Measurements from ENCODE around the gene DDAH1. TPM values are rescaled to one million over a fixed set of nuclear protein-coding genes. Genes with fewer than 3 reads are reported as not detected.

DDAH1 gene
- total RNA-seq, 4 donors from 2014 or later: 11.2 to 16.7 (median 15.8) TPM

GRCh38 chr1:85447006-85447943, 17.7 kb downstream of the DDAH1 start:
- ATAC-seq (ENCODE audit: low FRiP score) (no peak), DNase-seq (ENCODE audit: low spot score) (no peak)
- TF ChIP-seq, protein P1, sequence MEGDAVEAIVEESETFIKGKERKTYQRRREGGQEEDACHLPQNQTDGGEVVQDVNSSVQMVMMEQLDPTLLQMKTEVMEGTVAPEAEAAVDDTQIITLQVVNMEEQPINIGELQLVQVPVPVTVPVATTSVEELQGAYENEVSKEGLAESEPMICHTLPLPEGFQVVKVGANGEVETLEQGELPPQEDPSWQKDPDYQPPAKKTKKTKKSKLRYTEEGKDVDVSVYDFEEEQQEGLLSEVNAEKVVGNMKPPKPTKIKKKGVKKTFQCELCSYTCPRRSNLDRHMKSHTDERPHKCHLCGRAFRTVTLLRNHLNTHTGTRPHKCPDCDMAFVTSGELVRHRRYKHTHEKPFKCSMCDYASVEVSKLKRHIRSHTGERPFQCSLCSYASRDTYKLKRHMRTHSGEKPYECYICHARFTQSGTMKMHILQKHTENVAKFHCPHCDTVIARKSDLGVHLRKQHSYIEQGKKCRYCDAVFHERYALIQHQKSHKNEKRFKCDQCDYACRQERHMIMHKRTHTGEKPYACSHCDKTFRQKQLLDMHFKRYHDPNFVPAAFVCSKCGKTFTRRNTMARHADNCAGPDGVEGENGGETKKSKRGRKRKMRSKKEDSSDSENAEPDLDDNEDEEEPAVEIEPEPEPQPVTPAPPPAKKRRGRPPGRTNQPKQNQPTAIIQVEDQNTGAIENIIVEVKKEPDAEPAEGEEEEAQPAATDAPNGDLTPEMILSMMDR (IDR thresholded peaks at IDR 0.05): no peak

DNA sequence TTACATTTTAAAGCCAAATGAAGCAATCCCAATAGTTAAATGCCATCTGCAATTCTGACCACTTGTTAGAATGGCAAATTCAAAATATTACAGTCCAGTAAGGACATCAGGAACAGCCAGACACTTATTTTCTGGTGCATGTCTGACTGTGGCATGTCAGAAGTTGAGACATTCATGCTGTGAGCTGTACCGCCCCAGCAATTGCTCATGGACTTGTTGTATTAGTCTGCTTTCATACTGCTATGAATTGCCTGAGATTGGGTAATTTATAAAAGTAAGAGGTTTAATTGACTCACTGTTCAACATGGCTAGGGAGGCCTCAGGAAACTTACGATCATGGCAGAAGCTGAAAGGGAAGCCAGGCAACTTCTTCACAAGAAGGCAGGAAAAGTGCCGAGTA, 19.1 kb downstream of the DDAH1 start:
- no peak for ATAC-seq (ENCODE audit: low FRiP score)
- TF ChIP-seq, protein P1 (IDR thresholded peaks at IDR 0.05): no peak
- no peak for DNase-seq (ENCODE audit: low spot score)

DNA sequence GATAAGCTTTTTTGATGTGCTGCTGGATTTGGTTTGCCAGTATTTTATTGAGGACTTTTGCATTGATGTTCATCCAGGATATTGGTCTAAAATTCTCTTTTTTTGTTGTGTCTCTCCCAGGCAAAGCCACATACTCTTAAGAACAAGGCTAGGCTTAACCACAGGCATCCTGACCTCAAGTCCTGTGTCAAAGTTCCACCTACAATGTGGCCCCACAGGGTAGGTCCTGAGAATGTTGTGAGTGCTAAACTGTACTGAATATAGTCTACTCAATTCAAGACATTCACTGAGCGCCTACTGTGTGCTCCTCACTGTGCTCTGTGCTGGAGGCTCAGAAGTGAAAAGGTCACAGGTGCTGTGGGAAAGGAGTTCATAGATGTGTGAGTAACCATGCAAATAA, 20.6 kb downstream of the DDAH1 start:
- ATAC-seq (ENCODE audit: low FRiP score): no peak
- TF ChIP-seq, protein P1 (IDR thresholded peaks at IDR 0.05): no peak
- DNase-seq (ENCODE audit: low spot score): no peak

DNA sequence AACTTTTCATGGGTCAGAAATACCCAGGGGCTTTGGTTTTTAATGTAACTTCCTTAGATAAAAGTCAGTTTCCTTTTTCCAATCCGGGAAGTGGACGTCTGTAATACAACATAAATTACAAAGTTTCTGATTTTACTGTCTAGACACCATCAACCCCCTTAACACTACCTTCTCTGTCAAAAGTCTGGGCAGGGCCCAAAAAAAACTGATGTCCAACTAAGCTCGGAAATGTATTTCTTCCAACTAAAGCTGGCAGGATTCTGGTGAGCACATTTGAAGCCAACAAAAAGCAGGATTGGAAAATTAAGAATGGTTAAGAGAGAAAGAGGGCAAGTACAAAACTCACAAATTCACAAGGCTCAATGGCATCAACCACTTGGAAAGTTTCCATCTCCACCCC, 24.3 kb downstream of the DDAH1 start:
- TF ChIP-seq, protein P1 (IDR thresholded peaks at IDR 0.05): no peak
- DNase-seq (ENCODE audit: low spot score): no peak
- no peak for ATAC-seq (ENCODE audit: low FRiP score)

DNA sequence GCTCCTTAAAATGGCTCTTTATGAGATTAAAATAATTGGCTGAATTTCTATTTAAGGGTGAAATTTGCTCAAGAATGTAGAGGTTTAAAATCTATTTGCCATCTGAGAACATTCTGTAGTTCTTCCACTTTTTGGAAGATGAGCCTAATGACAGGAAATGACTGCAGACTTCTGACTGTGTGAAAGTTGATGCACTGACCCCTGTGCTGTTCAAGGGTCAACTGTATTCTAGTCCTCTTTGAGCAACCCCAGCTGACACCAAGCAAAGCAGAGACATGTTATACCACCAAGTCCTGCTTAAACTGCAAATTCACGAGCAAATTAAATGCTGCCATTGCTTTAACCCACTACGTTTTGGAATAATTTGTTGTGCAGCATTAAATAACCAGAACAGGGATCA, 26.6 kb downstream of the DDAH1 start:
- TF ChIP-seq, protein P1 (IDR thresholded peaks at IDR 0.05): no peak
- no peak for ATAC-seq (ENCODE audit: low FRiP score)
- no peak for DNase-seq (ENCODE audit: low spot score)

- no peak for ATAC-seq (ENCODE audit: low FRiP score)
- no peak for DNase-seq (ENCODE audit: low spot score)
- TF ChIP-seq, protein P1 (IDR thresholded peaks at IDR 0.05): no peak
Measured at GRCh38 chr1:85437139-85437538, 27.8 kb downstream of the DDAH1 start.

- TF ChIP-seq, protein P1 (IDR thresholded peaks at IDR 0.05): no peak
- DNase-seq (ENCODE audit: low spot score) (no peak), ATAC-seq (ENCODE audit: low FRiP score) (no peak)
Measured at GRCh38 chr1:85433096-85433495, 31.9 kb downstream of the DDAH1 start.

Data from omental fat pad (tissue), 4 donors.